HepG2 (cell line): ENCODE results near the gene ENO1. TPM values are rescaled to one million over a fixed set of nuclear protein-coding genes. Genes with fewer than 3 reads are reported as not detected.

Experiments
- ETV6 ChIP-seq: sonication (generic); formaldehyde crosslinking; conservative IDR thresholded peaks from 2 replicates; pipeline ENCODE4 v1.4.0; 2020; ENCODE audit warnings: missing genetic modification reagents
- JDP2 ChIP-seq: sonication (generic); formaldehyde crosslinking; IDR thresholded peaks from 2 replicates; pipeline ENCODE4 v1.8.1; 2022; ENCODE audit warnings: missing genetic modification reagents, borderline replicate concordance
- KLF16 ChIP-seq, 2 experiments: sonication (generic) in 1 of 2; formaldehyde crosslinking in 1 of 2; IDR thresholded peaks; 2 replicates each; pipeline versions ENCODE4 v1.6.1 to v1.8.0; 2016 to 2023; ENCODE audit warnings: missing genetic modification reagents in 2 of 2, missing compliant biosample characterization in 1 of 2
- MED1 ChIP-seq: sonication (generic); formaldehyde crosslinking; IDR thresholded peaks from 2 replicates; pipeline ENCODE4 v1.4.0; 2020; ENCODE audit warnings: missing genetic modification reagents
- NCOA1 ChIP-seq: sonication (generic); formaldehyde crosslinking; IDR thresholded peaks from 2 replicates; pipeline ENCODE4 v1.9.0; 2021; ENCODE audit warnings: missing genetic modification reagents
- NFIC ChIP-seq: IDR thresholded peaks from 2 replicates; pipeline ENCODE4 v1.6.1; 2012; ENCODE audit warnings: mild to moderate bottlenecking, low read length, inconsistent platforms
- NFKBIZ ChIP-seq: IDR thresholded peaks from 2 replicates; pipeline ENCODE4 v1.6.1; 2018; ENCODE audit warnings: missing genetic modification reagents, missing compliant biosample characterization
- SNAPC2 ChIP-seq: sonication (generic); formaldehyde crosslinking; IDR thresholded peaks from 2 replicates; pipeline ENCODE4 v1.8.1; 2022; ENCODE audit warnings: mild to moderate bottlenecking, missing genetic modification reagents
- TP53 ChIP-seq: sonication (generic); formaldehyde crosslinking; conservative IDR thresholded peaks from 2 replicates; pipeline ENCODE4 v1.4.0; 2020; ENCODE audit warnings: missing genetic modification reagents
- ZNF317 ChIP-seq: sonication (generic); formaldehyde crosslinking; IDR thresholded peaks from 2 replicates; pipeline ENCODE4 v1.5.0; 2020; ENCODE audit warnings: mild to moderate bottlenecking, missing genetic modification reagents
- ZNF598 ChIP-seq: sonication (generic); formaldehyde crosslinking; IDR thresholded peaks from 2 replicates; pipeline ENCODE4 v1.5.1; 2020; ENCODE audit warnings: mild to moderate bottlenecking, missing genetic modification reagents, borderline replicate concordance
- ZNF773 ChIP-seq: sonication (generic); formaldehyde crosslinking; IDR thresholded peaks from 2 replicates; pipeline ENCODE4 v1.4.0; 2020; ENCODE audit warnings: missing genetic modification reagents, borderline replicate concordance
- polyA plus RNA-seq, 8 experiments: library from polyadenylated mRNA; depleted of rRNA in 3 of 8; stranded (reverse) in 7 of 8; unstranded in 1 of 8; fragments of >200 nt; fragmentation: Illumina TruSeq in 4 of 8; extraction: Trizol in 4 of 8; gene quantifications; 2 replicates each; pipeline versions ENCODE4 v1.2.1 to v1.2.3, GENCODE V29; 2011 to 2016; ENCODE audit warnings: low read depth in 4 of 8, missing spikeins in 1 of 8, mixed read lengths in 1 of 8; ENCODE audit not compliant: insufficient read depth in 1 of 8
- total RNA-seq, 5 experiments: library from RNA; depleted of rRNA; stranded (reverse); fragments of >200 nt; fragmentation: Illumina TruSeq; extraction: Trizol; gene quantifications; 2 replicates each; pipeline ENCODE4 v1.2.3, GENCODE V29; 2016; ENCODE audit warnings: low read depth in 1 of 5
- TF ChIP-seq, protein P1 (sequence below): sonication (generic); formaldehyde crosslinking; conservative IDR thresholded peaks from 2 replicates; pipeline ENCODE4 v1.5.0; 2020; ENCODE audit warnings: missing genetic modification reagents
- TF ChIP-seq, protein P2 (sequence below): sonication (generic); formaldehyde crosslinking; IDR thresholded peaks from 2 replicates; pipeline ENCODE4 v1.4.0; 2020; ENCODE audit warnings: mild to moderate bottlenecking, missing genetic modification reagents, borderline replicate concordance
- TF ChIP-seq, protein P3 (sequence below): sonication (generic); formaldehyde crosslinking; IDR thresholded peaks from 2 replicates; pipeline ENCODE4 v1.8.1; 2023; ENCODE audit warnings: missing genetic modification reagents, inconsistent platforms, borderline replicate concordance

ENO1 gene
- total and polyA plus RNA-seq, 2 of the 13 experiments (the other 11 are each of a cell fraction or from before 2014, with no cell fraction given) = 1,559 to 3,103 TPM

DNA sequence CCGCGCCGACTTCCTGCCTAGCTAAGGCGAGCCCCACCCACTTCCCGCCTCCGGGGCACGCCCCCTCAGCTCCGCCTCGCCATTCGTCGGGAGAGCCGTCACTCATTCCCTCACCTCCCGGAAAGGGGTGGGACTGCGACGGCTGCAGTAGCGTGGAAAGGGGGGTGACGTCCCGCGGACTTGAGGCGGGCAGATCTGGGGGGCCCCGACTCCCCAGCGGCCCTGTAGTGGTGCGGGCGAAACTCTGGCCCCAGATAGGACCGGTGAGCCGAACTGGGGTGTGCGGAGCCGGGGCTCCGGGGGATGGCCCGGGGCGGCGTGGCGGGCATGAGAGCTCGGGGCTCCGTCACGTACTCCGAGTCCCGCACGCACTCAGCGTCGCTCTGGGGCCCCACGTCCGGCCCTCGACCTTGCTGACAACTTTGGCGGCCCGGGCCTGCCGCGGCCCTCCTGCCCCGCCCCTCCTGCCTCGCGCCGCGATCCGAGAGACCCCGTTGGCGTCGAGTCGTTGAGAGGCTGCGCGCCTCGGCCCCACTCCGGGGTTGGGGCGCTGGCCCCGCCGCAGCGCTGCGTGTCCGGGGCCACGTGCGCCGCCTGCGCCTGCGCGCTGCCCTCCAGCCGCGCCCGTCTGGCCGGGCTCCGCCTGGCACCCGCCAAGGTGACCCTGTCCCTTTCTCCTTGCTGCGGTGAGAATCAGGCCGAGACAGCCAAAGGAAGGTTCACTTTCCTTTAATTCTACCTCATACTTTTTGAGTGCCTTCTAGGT, 395 bp upstream of the ENO1 start (continued):
- TF ChIP-seq, protein P1, sequence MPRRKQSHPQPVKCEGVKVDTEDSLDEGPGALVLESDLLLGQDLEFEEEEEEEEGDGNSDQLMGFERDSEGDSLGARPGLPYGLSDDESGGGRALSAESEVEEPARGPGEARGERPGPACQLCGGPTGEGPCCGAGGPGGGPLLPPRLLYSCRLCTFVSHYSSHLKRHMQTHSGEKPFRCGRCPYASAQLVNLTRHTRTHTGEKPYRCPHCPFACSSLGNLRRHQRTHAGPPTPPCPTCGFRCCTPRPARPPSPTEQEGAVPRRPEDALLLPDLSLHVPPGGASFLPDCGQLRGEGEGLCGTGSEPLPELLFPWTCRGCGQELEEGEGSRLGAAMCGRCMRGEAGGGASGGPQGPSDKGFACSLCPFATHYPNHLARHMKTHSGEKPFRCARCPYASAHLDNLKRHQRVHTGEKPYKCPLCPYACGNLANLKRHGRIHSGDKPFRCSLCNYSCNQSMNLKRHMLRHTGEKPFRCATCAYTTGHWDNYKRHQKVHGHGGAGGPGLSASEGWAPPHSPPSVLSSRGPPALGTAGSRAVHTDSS (CRISPR knock-in tag) = 0 out of 2 replicates have a peak, but pooled peaks have one; percentile 75
- TF ChIP-seq, protein P2, sequence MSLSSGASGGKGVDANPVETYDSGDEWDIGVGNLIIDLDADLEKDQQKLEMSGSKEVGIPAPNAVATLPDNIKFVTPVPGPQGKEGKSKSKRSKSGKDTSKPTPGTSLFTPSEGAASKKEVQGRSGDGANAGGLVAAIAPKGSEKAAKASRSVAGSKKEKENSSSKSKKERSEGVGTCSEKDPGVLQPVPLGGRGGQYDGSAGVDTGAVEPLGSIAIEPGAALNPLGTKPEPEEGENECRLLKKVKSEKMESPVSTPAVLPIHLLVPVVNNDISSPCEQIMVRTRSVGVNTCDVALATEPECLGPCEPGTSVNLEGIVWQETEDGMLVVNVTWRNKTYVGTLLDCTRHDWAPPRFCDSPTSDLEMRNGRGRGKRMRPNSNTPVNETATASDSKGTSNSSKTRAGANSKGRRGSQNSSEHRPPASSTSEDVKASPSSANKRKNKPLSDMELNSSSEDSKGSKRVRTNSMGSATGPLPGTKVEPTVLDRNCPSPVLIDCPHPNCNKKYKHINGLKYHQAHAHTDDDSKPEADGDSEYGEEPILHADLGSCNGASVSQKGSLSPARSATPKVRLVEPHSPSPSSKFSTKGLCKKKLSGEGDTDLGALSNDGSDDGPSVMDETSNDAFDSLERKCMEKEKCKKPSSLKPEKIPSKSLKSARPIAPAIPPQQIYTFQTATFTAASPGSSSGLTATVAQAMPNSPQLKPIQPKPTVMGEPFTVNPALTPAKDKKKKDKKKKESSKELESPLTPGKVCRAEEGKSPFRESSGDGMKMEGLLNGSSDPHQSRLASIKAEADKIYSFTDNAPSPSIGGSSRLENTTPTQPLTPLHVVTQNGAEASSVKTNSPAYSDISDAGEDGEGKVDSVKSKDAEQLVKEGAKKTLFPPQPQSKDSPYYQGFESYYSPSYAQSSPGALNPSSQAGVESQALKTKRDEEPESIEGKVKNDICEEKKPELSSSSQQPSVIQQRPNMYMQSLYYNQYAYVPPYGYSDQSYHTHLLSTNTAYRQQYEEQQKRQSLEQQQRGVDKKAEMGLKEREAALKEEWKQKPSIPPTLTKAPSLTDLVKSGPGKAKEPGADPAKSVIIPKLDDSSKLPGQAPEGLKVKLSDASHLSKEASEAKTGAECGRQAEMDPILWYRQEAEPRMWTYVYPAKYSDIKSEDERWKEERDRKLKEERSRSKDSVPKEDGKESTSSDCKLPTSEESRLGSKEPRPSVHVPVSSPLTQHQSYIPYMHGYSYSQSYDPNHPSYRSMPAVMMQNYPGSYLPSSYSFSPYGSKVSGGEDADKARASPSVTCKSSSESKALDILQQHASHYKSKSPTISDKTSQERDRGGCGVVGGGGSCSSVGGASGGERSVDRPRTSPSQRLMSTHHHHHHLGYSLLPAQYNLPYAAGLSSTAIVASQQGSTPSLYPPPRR (CRISPR knock-in tag) = no peak; the same call in 1 of the 2 replicates
- TF ChIP-seq KLF16 (CRISPR knock-in tag; IDR thresholded peaks at IDR 0.05) (peak; percentile 63 to 92; a peak in 2 of 4 replicates), ETV6 (CRISPR knock-in tag) (0 out of 2 replicates have a peak, but pooled peaks have one; percentile 63), TP53 (CRISPR knock-in tag) (peak; percentile 56; the same call in 1 of the 2 replicates), JDP2 (CRISPR knock-in tag) (peak; percentile 79; the same call in 1 of the 2 replicates), NFIC (no peak), SNAPC2 (CRISPR knock-in tag) (peak; percentile 64; the same call in 1 of the 2 replicates), NCOA1 (CRISPR knock-in tag) (no peak; the same call in 1 of the 2 replicates), NFKBIZ (CRISPR knock-in tag) (peak; percentile 6; the same call in 1 of the 2 replicates), ZNF598 (CRISPR knock-in tag) (no peak), ZNF317 (CRISPR knock-in tag) (peak; percentile 90), ZNF773 (peak; percentile 98; the same call in 1 of the 2 replicates), MED1 (CRISPR knock-in tag) (peak; percentile 98)
- TF ChIP-seq, protein P3, sequence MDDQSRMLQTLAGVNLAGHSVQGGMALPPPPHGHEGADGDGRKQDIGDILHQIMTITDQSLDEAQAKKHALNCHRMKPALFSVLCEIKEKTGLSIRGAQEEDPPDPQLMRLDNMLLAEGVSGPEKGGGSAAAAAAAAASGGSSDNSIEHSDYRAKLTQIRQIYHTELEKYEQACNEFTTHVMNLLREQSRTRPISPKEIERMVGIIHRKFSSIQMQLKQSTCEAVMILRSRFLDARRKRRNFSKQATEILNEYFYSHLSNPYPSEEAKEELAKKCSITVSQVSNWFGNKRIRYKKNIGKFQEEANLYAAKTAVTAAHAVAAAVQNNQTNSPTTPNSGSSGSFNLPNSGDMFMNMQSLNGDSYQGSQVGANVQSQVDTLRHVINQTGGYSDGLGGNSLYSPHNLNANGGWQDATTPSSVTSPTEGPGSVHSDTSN = no peak
